A172 (cell line): ENCODE results near the gene USP6. TPM values are rescaled to one million over a fixed set of nuclear protein-coding genes. Genes with fewer than 3 reads are reported as not detected.
"Not testable (repeated sequence)": the region's sequence is repeated elsewhere in the genome, so short reads cannot be mapped to it uniquely, and the experiment has no call there.

Experiments
- DNase-seq: peaks from one replicate; pipeline ENCODE4 v3.0.0-alpha.2; 2015; ENCODE audit warnings: low spot score
- total RNA-seq: library from RNA; depleted of rRNA; stranded (reverse); fragments of >200 nt; shearing (Covaris generic); gene quantifications from 2 replicates; pipeline ENCODE4 v1.2.3, GENCODE V29; 2014; rRNA removed

The USP6 gene
- total RNA-seq, result 0.07 TPM in 1 of 2 replicates, not detected in the other

DNA sequence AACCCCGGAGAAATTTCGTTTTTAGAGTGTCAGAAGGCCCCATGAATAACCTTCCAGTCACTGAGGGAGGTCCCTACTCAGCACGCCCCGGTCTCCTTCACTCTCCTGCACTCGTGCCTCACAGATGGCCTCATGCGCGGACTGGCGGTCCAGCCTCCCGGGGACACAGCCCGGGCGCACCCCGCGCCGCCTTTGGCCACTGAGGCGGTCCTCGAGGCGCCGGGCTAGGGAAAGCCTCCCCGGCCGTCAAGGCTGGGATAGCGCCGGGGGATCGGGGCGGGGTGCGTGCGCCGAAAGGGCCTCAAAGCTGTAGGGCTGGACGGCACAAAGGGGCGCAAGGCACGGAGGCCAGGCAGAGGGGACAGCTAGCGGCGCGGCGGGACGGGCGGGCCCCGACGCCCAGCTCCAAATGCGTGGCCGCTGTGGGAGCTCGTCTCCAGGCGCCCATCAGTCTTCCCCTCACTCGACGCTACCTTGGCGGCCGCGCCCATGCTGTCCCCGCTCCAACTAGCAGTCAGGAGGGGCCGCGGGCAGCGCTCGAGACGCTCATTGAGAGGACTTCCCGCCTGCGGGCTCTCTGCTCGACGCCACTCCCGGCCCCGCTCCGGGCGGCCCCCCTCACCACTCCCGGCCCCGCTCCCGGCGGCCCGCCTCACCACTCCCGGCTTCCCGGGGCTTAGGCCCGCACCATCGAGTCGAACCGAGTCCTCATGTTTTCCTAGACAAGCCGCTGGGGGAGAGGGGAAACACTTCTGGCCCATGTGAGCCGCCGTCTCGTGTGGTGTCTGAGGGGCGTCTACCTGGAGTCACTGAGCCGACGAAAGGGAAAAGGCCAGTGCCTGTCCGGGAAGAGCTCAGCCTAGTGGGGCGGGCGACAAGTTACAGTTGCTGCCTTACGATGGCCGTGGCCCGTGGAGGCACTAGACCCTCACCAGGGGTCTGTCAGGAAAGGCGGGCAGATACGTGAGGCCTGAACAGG lies at the start of gene USP6:
USP6 (plus strand) TSS at position 360 of the 979 bp plus-strand sequence. CDS start 14,336 bp downstream, outside the sequence.
- no peak for DNase-seq

DNA sequence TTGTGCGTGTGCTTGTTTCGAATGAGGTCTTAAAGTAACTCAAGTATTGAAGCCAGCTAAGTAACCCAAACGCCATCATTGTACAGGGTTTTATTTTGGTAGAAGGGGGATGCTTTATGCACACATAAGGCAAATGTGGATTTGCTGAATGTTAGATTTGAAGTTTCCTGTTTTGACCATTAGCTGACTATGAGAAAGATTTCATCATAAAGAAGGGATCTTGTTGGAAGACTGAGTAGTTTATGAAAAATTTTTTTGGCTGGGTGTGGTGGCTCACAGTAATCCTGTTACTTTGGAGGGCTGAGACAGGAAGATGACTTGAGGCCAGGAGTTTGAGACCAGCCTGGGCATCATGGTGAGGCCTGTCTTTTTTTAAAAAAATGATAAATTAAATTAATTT lies 47.6 kb upstream of the USP6 start:
- DNase-seq, result no peak

DNA sequence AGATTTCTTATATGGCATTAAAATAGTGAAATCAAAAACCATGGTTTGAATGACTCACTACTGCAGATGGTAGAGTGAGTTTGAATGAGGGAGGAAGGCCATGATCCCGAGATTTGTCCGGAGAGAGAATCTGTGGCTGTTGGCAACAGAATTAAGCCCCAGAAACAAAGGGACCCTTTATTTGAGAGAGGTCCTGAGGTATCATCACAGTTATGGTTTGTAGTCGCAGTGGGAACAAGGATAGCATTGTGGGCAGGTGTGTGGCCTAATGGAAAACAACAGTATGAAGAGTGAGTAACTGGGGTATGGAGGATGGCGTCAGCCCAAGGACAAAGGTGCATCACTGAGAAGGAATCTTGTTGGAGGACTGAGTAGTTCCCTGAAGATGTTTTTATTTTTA lies 46.1 kb upstream of the USP6 start:
- DNase-seq, result no peak

DNA sequence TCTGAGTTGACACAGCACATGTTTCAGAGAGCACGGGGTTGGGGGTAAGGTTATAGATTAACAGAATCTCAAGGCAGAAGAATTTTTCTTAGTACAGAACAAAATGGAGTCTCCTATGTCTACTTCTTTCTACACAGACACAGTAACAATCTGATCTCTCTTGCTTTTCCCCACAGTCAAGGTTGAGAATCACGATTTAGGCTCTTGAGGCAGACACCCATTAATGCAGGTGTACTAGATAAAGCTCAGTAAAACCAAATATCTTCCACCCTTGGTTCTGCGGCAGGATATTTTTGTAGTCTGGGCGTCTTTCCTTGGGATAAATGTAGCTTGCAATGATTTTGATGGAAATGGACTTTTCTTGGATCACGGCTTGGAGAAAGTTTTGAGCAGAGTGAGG lies 40.4 kb upstream of the USP6 start:
- DNase-seq, result not testable (repeated sequence)

DNA sequence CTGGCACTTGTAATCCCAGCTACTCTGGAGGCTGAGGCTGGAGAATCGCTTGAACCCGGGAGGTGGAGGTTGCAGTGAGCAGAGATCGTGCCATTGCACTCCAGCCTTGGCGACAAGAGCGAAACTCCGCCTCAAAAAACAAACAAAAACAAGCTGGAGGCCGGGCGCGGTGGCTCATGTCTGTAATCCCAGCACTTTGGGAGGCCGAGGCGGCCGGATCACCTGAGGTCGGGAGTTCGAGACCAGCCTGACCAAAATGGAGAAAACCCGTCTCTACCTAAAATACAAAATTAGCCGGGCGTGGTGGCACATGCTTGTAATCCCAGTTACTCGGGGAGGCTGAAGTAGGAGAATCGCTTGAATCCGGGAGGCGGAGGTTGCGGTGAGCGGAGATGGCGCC lies 38.6 kb upstream of the USP6 start:
- not testable (repeated sequence) for DNase-seq

DNA sequence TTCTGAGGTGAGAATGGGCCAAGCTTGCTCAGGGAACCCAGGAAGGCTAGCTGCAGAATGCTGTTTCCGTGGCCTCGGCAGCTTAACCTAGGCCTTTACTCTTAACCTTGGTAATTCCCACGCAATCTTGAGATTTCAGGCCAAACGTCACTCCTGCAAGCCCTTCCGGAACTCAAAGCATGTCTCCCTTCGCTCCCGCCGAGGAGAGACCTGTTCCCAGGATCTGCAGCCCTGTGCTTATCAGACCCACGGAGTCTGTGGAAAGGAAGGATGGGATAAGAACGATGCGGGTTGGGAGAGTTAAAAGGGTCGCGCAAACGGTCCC lies 38.1 kb upstream of the USP6 start:
- DNase-seq, result no peak

DNA sequence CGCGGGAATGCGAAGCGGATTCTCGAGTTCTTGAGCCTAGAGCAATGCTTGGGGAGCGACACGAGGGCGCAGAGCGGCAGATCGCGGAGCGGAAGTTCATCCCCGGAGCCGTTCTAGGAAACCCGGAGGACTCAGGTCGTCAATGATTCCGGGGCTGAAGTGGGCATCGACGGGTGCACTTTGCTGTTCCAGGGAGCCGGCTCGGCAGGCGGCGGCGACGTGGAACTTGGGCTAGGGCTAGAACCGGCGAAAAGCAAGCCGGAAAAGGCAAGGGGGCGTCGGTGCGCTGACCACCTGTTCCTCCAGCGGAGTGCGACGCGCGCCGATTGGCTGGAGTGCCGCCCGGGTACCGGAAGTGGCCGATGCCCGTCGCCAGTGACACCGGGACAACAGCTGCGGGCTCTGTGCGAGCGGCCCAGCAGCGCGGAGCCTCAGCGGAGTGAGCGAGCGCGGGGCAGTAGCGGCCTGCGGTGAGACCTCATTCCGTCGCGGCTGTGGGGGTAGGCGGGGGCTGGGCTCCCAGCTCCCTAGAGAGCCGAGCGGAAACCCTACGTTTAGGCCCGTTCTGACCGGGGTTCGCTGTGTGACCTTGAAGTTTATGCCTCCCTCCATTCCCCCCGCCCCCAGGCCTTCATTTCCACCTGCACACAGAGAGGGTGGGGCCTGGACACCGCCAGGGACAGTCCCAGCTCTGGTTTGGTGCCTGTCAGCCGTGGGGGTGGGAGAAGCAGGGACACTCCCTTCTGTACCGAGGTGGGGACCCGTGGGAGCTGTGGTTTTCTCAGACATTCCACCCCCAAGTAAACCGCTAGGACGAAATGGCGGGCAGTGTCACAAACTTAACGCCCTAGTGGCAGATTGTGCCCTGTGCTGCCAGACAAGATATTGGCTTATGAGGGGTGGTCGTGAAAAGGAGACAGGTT lies 37.5 kb upstream of the USP6 start, which contains the start of gene ZFP3:
ZFP3 (plus strand) TSS at position 362 of the 923 bp plus-strand sequence. CDS start 13,038 bp downstream, outside the sequence.
- DNase-seq, result peak; percentile 27

DNA sequence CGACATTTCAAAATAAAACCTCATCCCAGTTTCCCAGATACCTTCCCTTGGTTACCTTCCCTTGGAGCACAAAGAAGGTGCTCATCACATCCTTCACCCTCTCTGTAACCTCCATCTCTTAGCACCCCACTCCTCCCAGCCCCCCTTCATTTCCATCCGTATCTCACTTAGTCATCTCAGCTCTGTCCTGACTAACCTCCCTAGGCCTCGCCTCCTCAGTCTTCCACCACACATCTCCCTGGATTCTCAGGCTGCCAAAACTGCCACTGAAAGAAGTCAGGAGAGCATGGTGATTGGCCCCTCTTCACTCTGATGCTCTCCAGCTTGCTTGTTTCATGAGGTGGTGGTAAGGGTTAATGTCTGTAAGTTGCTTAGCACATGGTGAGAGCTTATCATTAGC lies 35.2 kb upstream of the USP6 start:
- DNase-seq, result no peak

DNA sequence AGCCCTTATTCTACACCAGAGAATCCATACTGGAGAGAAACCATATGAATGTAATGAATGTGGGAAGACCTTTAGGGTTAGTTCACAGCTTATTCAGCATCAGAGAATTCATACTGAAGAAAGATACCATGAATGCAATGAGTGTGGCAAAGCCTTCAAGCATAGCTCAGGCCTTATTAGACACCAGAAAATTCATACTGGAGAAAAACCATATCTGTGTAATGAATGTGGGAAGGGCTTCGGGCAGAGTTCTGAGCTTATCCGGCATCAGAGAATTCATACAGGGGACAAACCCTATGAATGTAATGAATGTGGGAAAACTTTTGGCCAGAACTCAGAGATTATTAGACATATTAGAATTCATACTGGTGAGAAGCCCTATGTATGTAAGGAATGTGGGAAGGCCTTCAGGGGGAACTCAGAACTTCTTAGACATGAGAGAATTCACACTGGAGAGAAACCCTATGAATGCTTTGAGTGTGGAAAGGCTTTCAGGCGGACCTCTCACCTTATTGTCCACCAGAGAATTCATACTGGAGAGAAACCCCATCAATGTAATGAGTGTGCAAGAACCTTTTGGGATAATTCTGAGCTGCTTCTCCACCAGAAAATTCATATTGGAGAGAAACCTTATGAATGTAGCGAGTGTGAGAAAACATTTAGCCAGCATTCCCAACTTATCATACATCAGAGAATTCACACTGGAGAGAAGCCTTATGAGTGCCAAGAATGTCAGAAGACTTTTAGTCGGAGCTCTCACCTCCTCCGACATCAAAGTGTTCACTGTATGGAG lies 23.4 kb upstream of the USP6 start:
- no peak for DNase-seq

DNA sequence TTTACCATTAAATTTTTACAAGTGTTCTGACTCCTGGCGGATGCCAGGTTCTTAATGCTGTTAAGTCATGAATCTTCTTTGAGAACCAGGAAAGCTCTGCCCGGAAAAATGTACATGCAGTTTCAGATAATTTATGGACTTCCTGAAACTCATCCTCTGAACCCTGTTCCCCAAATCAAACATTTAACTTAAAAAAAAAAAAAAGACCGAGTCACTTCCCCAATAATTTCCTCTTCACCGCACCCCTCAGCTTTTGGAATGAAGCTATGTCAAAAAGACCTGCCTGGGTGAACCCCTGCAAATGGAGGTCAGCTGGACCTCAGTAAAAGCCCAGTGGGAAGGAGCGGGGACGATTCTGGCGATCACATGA lies 19.1 kb upstream of the USP6 start:
- no peak for DNase-seq

DNA sequence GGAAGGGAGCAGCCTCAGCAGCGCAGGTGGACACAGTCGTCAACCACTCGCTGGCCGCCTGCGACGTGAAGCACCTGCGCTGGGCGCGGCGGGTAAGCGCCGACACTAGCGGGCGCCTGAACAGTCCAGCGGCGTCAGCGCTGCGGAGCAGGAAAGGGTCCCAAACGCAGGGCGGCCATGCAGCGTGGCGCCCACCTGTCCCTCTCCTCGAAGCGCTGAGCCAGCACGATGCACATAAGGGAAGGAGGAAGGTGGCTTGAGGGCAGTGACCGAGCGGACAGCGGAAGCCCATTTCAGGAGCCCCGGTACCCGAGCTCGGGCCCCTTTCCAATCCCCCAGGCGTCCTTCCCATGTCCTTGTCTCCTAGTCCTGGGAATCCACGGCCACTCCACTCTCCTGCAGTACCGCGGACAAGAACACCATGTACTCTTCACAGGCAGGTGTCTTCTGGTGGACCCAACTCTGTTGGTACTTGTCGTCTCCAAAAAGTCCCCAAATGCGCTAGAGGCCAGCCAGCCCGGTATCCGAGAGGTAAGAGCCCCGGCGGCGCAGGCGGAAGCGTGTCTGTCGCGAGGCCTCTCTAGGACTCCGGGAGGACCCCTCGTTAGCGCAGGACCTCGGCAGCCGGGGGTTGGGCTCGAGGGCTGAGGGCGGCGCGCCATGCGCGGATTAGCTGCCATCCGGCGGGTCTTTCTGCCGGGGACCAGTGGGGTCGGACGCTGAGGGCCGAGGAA lies 18.6 kb upstream of the USP6 start:
- no peak for DNase-seq

DNA sequence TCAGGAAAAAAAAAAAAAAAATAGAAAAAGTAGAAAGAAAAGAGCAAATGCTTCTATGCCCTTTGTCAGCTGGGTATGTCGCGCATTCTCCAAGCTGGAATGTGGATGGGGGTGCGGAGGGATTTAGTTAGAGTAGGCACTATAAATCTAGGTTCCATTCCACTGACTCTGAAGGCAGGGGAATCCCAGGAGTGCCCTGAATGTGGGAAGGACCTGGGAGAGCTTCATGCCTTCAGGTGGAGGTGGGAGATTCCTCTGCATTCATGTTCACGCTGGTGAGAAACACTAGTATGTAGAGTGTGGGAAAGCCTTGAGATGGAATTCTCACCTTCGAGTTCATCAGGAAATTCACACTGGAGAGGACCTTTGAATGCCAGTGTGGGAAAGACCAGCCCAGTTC lies 16.6 kb upstream of the USP6 start:
- no peak for DNase-seq

DNA sequence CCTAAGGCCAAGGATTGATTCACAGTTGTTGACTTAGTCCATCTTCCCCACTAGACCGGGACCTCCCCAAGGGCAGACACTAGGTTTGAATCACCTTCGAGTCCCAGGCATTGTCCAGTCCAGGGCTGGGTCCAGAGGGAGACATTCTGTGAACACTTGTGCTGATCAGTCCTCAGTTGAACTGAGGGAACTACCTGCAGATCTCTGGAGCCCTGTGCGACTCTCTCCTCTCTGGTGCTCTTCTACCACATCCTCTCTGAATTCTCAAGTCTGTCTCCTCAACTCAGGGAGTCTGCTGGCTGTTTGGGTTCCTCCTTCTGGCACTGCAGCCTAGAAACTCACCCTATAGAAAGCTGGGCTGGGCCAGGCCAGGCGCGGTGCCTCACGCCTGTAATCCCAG lies 15.0 kb upstream of the USP6 start:
- DNase-seq, result no peak

DNA sequence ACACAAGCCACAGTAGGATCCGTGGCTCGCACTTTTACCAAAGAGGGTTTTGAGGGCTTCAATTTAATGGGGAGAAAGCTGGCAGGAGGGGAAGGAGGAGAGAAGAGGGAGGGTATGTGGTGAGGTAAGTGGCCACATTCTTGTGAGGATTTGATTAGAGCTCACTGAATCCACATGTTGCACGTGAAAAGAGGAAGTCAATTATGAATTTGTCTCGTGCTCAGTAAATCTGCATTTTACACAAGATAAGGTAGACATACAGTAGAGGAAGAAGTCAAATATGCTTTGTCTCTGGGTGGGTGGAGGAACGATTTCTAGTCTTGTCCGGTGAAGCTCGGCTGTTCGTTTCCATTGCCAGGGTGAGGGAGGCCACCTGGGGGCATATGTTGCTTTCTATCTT lies 5.0 kb upstream of the USP6 start:
- no peak for DNase-seq

DNA sequence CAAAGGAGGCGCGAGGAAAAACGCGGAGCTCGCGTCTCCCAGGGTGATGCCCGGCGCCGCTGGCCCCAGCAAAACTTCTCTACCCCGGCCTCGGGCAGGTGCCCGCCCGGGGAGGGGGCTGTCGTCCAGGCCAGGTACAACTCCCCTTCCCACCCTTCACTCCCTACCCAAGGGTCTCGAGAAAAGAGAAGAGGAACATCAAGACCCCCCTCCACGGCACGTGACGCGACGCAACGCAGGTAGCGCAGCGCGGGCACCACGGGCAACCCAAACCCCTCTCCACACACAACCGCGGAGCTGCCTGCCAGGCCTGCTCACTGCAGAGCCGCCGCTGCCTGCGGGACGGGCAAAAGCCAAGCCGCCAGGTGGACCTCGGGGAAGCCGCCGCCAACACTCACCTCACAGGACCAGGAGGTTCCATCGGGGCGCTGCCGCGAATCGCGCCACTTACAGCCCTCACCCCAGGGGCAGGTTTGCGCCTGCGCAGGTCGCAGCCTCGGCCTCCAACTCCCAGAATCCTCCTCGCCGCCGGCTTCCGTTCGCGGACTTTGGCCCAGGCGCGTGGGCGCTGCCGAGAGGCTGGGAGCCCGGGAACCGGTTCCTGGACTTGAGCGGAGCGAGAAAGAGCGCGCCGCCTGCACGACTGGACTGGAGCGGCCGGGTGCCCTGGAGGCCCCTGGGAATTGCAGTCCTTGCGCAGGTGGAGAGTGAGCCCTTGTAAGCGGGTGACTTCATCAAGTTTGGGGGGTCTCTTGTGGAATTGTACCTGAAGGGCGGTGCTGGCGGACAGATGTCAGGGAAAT lies 4.2 kb upstream of the USP6 start, which contains the start of gene ZNF232:
ZNF232 (minus strand) TSS at position 477 of the 803 bp plus-strand sequence; CDS start at position 421, 56 bp downstream.
- no peak for DNase-seq

DNA sequence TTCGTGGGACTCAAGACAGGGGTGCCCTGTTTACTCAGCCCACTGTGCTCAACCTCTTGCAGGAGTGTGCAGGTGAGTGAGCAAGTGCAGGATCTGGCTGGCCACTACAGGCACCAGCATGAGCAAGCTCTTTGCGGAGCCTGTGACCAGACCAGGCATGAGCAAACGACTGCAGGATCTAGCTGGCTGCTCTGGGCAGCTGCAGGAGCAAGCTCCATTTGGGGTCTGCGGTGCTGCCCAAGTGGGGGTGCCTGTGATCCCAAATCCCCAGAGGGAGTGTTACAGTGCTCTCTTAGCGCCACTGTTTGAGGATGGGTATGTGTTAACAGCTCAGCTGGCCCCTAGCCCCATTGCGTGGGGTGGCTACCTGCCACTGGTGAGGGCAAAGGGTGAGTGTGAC lies 2.4 kb downstream of the USP6 start:
- no peak for DNase-seq

DNA sequence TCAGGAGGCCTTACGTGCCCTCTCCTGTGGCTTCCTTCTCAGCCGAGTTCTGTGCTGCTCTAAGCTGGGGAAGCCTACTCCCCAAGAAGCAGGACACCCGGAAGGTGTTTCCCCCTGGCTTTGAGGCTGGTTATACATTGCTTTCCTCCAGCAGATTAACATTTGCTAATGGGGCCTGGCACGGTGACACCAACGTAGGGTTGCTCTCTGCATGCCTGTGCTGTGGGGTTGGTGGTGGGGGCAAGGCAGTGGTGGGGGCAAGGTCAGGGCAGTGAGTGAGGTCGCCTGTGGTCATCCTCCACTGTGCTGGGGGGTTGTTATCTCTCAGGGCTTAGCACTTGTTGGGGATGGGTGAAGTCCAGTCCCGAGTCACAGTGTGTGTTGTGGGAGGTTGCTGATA lies 4.2 kb downstream of the USP6 start:
- no peak for DNase-seq

DNA sequence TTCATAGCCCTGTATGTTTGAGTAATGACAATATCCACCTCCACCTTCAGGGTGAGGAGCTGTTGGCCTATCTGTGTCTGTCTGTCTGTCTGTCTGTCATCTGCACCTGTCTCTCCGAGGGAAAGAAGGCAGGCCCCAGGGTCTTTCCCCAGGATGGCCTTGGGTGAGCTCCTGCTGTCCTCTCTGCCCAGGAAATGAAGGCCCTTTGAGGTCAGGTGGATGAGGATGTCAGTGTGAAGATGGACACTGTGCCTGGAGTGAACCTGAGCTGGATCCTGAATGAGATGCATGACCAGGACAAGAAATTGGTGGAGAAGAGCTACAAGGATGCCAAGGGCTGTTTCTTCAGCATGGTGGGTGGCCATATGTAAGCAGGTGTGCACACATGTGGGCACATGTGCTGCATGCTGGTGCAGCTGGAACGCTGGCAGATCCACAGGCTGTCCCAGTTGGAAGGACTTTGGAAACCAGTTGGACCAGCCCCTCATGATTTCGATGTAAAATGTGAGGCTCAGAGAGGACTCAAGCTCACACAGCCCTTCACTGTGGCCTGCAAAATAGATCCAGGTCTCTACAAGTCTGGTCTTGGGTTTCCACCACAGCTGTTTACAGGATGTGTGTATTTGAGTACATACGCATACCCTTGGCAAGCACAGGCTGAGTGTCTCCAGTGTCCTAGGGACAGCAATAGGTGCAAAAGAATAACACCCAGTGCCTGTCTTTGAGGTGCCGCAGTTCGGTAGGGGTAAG lies 4.8 kb downstream of the USP6 start:
- not testable (repeated sequence) for DNase-seq

DNA sequence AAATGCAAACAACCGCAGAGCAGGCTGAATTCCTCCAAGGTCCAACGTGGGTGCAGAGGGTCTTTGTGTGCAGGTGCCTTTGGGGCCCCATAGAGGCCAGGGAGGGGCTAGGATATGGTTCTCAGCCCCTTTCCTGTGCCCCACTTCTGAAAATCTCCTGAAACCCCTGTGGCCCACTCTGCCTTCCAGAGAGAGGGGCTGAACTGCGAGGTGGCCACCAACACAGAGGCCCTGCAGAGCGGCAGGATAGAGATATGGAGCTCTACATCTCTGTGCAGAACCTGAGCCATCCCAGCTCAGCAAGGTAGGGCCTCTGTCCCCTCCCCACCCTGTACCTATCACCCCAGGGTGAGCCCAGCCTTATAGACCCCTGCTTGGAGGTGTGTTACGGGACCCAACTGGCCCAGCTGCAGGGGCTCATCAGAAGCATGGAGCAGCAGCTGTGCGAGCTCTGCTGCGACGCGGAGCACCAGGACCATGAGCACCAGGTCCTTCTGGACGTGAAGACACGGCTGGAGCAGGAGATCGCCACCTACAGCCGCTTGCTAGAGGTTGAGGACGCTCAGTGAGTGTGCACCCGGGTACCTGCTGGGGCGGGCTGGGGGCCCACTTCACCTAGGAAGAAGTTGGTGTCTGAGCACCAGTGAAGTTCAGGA lies 5.5 kb downstream of the USP6 start:
- DNase-seq, result no peak
